AG20443 (cell line): Measurements from ENCODE around the gene ECEL1.
A peak's percentile ranks its signal among the peaks of the same experiment; 100 is the strongest.

Experiments
- DNase-seq: peaks from one replicate; pipeline ENCODE4 v3.0.0; 2012; ENCODE audit warnings: low spot score, mixed read lengths

The ECEL1 gene

GRCh38 chr2:232522623-232523401 is 35.2 kb upstream of the ECEL1 start:
- no peak for DNase-seq

- peak; percentile 92 for DNase-seq
These were observed 34.5 kb upstream of the ECEL1 start for GRCh38 chr2:232521959-232522622.

- no peak for DNase-seq
These were observed 33.5 kb upstream of the ECEL1 start for GRCh38 chr2:232521098-232521497.

DNA sequence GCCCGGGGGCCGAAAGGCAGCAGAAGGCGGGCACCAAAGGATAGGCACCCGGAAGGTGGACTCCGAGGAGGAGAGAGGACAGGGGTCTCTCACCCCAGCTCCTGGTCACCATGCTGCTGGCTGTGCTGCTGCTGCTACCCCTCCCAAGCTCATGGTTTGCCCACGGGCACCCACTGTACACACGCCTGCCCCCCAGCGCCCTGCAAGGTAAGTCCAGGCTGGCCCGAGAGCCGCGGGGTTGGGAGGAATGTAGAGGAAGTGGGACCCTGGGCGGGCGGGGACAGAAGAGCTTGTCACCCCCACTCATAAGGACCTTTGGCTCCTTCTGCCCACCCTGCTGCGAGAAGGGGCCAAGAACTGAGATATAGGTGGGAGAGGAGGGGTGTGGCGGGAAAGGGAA is 32.9 kb upstream of the ECEL1 start:
- DNase-seq: no peak

DNA sequence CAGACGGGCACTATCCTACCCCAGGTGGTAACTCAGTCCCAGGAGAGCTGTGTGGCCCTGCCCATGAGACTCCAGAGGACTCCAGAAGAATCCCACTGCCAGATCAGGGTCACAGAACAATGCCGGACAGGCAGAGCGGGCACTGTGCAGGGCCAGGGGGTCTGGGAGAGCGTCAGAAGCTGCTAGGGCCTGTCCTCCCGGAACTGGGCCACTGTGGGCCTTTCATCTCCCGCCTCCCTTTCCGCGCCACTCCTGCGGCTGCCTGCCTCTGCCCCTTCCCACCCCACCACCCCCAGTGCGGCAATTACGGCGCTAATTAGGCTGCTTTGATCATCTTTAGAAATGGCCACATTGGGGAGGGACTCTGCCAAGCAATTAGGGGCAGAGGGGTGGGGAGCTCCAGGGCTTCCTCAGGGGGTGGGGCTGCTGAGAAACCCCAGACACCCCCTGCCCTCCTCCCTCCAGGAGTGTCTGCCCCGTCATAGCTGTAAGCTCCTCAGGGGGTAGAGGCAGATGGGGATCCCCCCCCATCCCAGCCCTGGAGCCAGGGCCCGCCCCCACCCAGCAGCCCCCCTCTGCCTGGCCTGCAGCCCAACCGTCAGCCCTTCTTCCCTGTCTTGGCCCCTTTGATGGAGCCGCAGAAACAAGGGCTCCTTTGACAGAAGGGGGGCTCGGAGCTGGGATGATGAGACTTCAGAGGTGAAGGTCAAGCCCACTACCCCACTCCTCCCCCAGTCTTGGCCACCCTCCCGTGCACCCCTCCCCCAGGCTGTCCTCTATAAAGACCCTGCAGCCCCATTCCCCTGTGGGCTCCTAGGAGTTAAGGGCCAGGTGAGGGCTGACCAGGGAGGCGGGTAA is 32.2 kb upstream of the ECEL1 start, which contains the start of gene PRSS56:
Gene PRSS56, plus strand, starts transcription at position 808 of the 858 bp plus-strand sequence. CDS start 211 bp downstream, outside the sequence.
- DNase-seq: no peak

- no peak for DNase-seq
These were observed 31.2 kb upstream of the ECEL1 start for GRCh38 chr2:232518844-232519243.

DNA sequence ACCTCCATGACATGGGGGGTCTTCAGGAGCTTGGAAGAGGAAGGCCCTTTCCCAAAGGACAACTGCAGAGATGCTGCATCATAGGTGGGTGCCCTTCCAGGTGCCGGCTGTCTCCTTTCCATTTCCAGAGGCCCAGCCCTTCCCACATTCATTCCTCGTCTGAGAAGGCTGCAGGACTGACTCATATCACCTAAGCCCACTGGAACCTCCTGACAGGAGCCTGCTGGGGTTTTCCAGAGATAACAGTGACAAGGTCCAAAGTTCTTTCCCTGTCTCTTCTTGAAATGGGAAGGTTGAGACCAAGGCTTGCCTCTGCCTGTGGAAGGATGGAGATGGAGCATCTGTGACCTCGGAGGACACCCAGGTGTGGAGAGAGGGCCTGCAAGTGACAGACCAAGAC is 28.9 kb upstream of the ECEL1 start:
- DNase-seq: no peak

DNA sequence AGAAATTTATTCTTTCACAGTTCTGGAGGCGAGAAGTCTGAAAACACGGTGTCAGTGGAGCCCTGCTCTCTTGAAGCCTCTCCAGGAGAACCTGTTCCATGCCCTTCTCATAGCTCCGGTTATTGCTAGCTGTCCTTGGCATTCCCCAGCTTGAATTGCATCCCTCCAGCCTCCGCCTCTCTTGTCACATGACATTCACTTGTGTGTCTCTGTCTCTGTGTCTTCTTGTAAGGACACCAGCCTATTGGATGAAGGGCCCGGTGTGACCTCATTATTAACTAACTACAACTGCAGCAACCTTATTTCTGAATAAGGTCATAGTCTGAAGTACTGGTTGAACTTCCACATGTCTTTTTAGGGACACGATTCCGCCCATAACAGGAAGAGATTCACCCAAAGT is 28.0 kb upstream of the ECEL1 start:
- no peak for DNase-seq

- no peak for DNase-seq
These were observed 25.7 kb upstream of the ECEL1 start for GRCh38 chr2:232513353-232513752.

GRCh38 chr2:232512602-232513001 is 25.0 kb upstream of the ECEL1 start:
- no peak for DNase-seq

DNA sequence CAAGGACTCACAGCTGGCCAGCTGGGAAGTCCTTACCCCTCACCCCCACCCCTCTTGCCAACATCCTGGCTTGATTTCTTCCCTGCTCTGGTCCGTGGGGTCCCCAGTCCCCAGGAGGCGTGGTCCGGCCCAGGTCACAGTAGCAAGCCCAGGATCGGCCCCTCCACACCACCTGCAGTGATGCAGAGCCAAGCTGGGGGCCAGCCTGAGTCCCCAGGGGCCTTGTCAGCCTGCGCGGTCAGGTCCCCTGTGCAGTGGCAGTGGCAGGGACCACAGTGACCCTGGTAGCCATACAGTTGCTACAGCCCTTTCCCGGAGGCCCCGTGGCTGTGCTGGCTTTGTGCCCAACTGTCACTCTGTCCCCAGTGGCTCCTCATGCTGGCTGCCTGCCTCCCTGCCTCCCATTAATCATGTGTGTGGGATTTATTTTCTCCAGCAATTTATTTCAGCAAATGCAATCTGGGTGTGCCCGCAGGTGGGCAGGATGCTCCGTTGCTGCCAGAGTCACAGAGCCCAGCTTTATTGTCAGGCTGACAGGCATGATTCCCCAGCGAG is 23.8 kb upstream of the ECEL1 start:
- DNase-seq: no peak

- DNase-seq: no peak
These were observed 20.6 kb upstream of the ECEL1 start for GRCh38 chr2:232508251-232508650.

- DNase-seq: no peak
These were observed 19.1 kb upstream of the ECEL1 start for GRCh38 chr2:232506709-232507108.

DNA sequence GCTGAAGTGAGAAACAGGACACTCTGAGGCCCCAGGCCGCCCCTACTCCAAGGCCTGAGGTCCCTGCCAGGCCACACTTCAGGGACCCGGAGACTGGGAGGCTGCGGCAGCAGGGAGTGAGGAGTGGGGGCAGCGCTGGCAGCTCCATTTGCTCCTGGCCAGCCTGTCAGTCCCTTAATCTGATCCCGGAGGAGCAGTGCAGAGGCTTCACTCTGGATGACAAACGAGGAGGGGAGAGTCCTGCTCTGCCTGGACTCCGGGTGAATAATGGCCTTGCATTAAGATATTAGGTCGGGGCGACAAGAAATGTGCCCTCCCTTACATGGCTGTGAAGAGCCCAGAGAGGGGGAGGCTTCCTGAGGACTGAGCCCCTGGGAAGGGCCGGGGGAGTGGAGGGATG is 18.2 kb upstream of the ECEL1 start:
- DNase-seq: no peak

DNA sequence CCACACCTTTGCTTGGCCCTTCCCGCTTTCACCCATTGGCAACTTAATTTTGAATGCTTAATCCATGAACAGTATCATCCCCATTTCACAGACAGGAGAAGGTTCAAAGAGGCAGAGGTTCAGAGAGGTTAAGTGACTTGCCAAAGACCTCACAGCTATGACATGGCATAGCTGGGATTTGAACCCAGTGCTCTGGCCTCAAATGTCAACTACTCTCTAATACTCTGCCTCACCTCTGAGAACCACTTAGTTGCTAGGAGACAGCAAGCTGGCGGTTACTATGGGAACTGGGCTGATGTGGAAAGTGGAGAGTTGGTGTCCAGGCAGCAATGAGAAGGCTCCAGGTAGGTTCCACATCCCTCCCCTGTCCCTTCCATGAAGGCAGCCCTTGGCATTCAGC is 16.8 kb upstream of the ECEL1 start:
- DNase-seq: no peak

- no peak for DNase-seq
These were observed 16.2 kb upstream of the ECEL1 start for GRCh38 chr2:232503809-232504323.

DNA sequence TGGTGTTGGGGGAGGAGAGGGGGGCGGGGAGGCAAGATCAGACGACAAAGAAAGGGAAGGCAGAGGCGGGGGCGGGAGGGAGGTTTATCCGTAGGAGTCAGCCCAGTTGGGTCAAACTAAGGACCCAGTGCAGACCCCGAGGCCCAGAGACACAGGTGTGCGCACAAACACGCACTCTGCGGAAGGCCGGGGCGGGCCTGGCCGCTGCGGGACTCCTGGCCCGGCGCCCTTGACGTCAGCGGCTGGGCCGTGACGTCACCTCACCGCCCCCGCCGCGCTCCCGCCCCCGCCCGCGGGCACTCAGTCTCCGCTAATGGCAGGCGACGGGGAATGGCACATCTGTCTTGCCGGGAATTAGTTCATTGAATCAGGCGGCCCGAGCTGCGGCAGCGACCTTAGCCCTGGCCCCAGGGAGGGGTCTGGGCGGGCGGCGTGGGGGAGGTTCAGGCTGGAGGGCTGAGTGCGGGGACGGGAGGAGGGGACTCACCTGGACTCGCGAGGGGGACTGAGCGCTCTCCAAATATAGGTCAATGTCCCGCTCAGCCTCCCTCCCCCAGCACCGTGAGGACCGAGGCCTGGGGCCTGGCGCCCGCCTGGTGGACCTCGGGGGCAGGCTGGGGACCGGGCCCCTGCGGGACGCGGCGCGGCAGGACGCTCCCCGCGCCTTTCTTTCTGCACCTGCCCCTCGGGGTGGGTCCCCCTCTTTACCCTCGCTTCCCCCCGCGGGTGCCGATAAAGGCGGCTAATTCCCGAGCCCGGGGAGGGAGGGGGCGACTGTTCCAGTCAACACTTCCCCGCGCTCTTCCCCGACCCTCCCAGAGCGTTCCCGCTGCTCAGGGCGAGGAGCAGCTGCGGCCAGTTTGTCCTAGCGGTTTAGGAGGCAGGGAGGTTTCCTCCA is 15.5 kb upstream of the ECEL1 start:
- DNase-seq: peak; percentile 62

DNA sequence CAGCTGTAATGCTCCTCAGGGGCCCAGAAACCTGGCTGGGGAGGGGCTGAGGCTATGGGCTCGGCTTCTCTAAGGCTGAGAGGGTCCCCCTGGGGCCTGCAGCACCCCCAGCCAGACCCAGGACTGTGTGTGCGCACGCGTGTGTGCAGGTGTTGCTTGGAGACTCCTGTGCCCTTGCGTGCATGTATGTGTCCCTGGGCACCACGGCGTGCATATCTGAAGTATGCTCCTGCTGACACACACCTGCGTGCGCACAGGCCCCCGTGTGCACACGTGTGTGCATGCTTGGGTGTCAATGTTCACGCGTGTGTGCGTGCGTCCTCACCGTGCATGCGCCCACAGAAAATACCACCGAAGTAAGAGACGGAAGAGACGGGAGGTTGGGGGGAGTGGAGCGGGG is 14.9 kb upstream of the ECEL1 start:
- no peak for DNase-seq

- no peak for DNase-seq
These were observed 14.3 kb upstream of the ECEL1 start for GRCh38 chr2:232501794-232502390.

- no peak for DNase-seq
These were observed 13.7 kb upstream of the ECEL1 start for GRCh38 chr2:232501331-232501771.

GRCh38 chr2:232498452-232498851 is 10.8 kb upstream of the ECEL1 start:
- DNase-seq: no peak
